ENCODE results near the gene LMNTD1.

DNA sequence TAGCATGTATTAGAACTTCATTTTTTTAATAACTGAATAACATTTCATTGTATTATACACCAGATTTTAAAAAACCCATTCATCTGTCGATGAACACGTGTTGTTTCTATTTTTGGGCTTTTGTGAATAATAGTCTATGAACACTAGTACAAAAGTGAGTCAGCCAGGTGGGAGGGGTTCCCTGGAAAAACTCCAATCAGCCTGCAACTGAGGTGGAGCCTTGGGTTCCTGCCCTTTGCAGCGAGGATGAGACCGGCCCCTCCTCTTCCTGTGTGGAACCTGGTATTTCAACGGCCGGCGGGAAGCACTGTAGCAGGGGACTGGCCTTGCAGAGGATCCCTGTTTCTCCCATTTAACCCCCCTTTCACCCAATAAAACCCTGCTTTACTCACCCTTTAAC lies 56.1 kb downstream of the LMNTD1 start:
- TF ChIP-seq SUZ12 (IDR thresholded peaks at IDR 0.05; ENCODE audit: extremely low read depth, insufficient read depth, insufficient read length) (no peak), ZNF274 (IDR thresholded peaks at IDR 0.05; ENCODE audit: low read depth, low read length) (no peak), YY1 (IDR thresholded peaks at IDR 0.05; ENCODE audit: insufficient read depth, insufficient read length) (no peak)
